ENCODE data around the gene TMPRSS13. TPM values are rescaled to one million over a fixed set of nuclear protein-coding genes. Genes with fewer than 3 reads are reported as not detected.
A peak's percentile ranks its signal among the peaks of the same experiment; 100 is the strongest.
"Not testable (repeated sequence)": the region's sequence is repeated elsewhere in the genome, so short reads cannot be mapped to it uniquely, and the experiment has no call there.

The TMPRSS13 gene
- total RNA-seq, 2 experiments from 2014 or later = 0.79 to 1.1 TPM

DNA sequence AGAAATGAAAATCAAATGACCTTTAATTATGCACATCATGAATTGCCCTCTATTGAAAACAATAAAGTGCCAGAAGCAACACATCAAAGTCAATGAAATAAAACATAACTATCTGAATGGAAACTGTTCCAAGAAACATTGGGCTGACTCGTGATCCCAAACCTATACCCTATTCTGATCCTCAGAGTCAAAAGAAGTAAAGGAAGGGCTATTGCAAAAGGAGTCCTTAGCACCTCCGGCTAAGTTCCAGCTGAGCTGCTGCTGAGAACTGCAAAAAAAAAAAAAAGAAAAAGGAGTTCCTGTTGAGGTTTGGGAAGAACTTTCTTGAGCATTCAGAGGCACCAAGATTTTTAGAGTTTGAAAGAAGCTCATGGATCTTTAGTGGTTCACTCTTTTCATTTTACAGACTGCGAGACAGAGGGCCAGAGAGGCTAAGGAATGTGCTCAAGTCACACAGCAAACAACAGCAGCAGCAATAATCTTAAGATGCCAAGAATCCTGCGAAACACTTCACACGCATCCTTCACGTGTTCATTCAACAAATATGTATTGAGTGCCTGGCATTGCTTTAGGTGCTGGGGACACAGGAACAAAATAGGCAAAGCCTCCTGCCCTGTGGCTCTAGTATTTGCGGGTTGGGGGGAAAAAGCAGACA, 841 bp upstream of the TMPRSS13 start:
- TF ChIP-seq, protein P1, sequence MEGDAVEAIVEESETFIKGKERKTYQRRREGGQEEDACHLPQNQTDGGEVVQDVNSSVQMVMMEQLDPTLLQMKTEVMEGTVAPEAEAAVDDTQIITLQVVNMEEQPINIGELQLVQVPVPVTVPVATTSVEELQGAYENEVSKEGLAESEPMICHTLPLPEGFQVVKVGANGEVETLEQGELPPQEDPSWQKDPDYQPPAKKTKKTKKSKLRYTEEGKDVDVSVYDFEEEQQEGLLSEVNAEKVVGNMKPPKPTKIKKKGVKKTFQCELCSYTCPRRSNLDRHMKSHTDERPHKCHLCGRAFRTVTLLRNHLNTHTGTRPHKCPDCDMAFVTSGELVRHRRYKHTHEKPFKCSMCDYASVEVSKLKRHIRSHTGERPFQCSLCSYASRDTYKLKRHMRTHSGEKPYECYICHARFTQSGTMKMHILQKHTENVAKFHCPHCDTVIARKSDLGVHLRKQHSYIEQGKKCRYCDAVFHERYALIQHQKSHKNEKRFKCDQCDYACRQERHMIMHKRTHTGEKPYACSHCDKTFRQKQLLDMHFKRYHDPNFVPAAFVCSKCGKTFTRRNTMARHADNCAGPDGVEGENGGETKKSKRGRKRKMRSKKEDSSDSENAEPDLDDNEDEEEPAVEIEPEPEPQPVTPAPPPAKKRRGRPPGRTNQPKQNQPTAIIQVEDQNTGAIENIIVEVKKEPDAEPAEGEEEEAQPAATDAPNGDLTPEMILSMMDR (conservative IDR thresholded peaks at IDR 0.05; ENCODE audit: low read length) = no peak
- TF ChIP-seq EZH2phosphoT487 (IDR thresholded peaks at IDR 0.05; ENCODE audit: borderline replicate concordance, low read depth, low read length) = no peak
- ChIA-PET POLR2A (interaction anchor here (0.7 kb wide), 1 partner anchor 51 kb away, joined by 3 read pairs; no protein-coding TSS in a partner anchor), CTCF (ENCODE audit: unreplicated experiment) (no interaction called here)
- no peaks in the 10 kb centered on the region for H3K36me3 ChIP-seq (ENCODE audit: insufficient read depth, low read length)
- intact Hi-C loops (cut with micrococcal nuclease; ENCODE audit: unreplicated experiment) = no loop called here
- H3K9me3 ChIP-seq (ENCODE audit: low read length) = no peaks in the 10 kb centered on the region
- H3K79me2 ChIP-seq (ENCODE audit: insufficient read depth, low read depth, low read length) = no peaks in the 10 kb centered on the region
- H3K4me2 ChIP-seq (ENCODE audit: low read length) = peak overlapping the region; percentile 44; the same call in 1 of the 2 replicates
- no peaks in the 10 kb centered on the region for H3K9me2 ChIP-seq (ENCODE audit: insufficient read depth, low read length)
- no peak overlapping the region for H3K4me3 ChIP-seq (ENCODE audit: low read depth, low read length, poor library complexity, severe bottlenecking)
- H3K27ac ChIP-seq (ENCODE audit: low read depth, low read length, poor library complexity, severe bottlenecking) = no peak overlapping the region
- H3K4me1 ChIP-seq (ENCODE audit: insufficient read depth, low read length, poor library complexity, severe bottlenecking) = peaks cover 10% of the 10 kb centered on the region
- DNase-seq (ENCODE audit: low spot score) = no peak
- BruUV-seq (replicated peaks) = no TSS peak
- H2AFZ ChIP-seq (ENCODE audit: low read length) = peak overlapping the region; percentile 53
- no peaks in the 10 kb centered on the region for H4K20me1 ChIP-seq (ENCODE audit: insufficient read depth, low read length)

GRCh38 chr11:117928446-117929141, 608 bp downstream of the TMPRSS13 start:
- no TSS peak for BruUV-seq (replicated peaks)
- CTCF ChIA-PET (ENCODE audit: unreplicated experiment) = no interaction called here
- H4K20me1 ChIP-seq (ENCODE audit: insufficient read depth, low read length) = no peaks in the 10 kb centered on the region
- TF ChIP-seq, protein P1 (conservative IDR thresholded peaks at IDR 0.05; ENCODE audit: low read length) = no peak
- no peak for TF ChIP-seq EZH2phosphoT487 (IDR thresholded peaks at IDR 0.05; ENCODE audit: borderline replicate concordance, low read depth, low read length)
- no peaks in the 10 kb centered on the region for H3K9me2 ChIP-seq (ENCODE audit: insufficient read depth, low read length)
- H3K4me1 ChIP-seq (ENCODE audit: insufficient read depth, low read length, poor library complexity, severe bottlenecking) = peaks cover 10% of the 10 kb centered on the region
- POLR2A ChIA-PET = interaction anchor here (1.2 kb wide), 1 partner anchor 16 kb away, joined by 3 read pairs; no protein-coding TSS in a partner anchor
- no peak overlapping the region for H3K4me3 ChIP-seq (ENCODE audit: low read depth, low read length, poor library complexity, severe bottlenecking)
- no peak overlapping the region for H2AFZ ChIP-seq (ENCODE audit: low read length)
- intact Hi-C loops (cut with micrococcal nuclease; ENCODE audit: unreplicated experiment) = no loop called here
- no peak for DNase-seq (ENCODE audit: low spot score)
- no peak overlapping the region for H3K4me2 ChIP-seq (ENCODE audit: low read length)
- H3K36me3 ChIP-seq (ENCODE audit: insufficient read depth, low read length) = no peaks in the 10 kb centered on the region
- no peaks in the 10 kb centered on the region for H3K79me2 ChIP-seq (ENCODE audit: insufficient read depth, low read depth, low read length)
- no peak overlapping the region for H3K27ac ChIP-seq (ENCODE audit: low read depth, low read length, poor library complexity, severe bottlenecking)
- no peaks in the 10 kb centered on the region for H3K9me3 ChIP-seq (ENCODE audit: low read length)

DNA sequence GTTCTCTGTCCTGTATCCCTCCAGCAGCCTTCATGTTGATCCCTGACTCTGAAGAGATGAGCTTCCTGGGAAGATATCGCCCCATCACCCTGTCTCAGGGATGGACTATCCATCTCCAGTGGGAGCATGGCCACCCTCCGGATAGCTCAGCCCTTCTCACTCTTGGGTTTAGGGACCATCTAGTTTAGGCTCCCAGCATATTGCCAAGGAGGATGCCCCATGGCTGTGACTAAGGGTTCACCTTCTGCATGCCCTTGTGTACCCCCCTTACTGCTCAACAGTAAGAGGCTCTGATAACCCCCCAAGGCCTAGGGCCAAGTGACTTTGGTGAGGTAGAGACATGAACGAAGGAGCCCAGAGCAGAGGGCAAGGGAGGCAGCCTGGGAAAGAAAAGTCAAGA, 1.3 kb downstream of the TMPRSS13 start:
- Histone ChIP-seq H3K9me2 (ENCODE audit: insufficient read depth, low read length) (no peaks in the 10 kb centered on the region), H3K27ac (ENCODE audit: low read depth, low read length, poor library complexity, severe bottlenecking) (no peak overlapping the region), H3K4me3 (ENCODE audit: low read depth, low read length, poor library complexity, severe bottlenecking) (no peak overlapping the region), H2AFZ (ENCODE audit: low read length) (no peak overlapping the region), H3K9me3 (ENCODE audit: low read length) (no peaks in the 10 kb centered on the region), H3K4me1 (ENCODE audit: insufficient read depth, low read length, poor library complexity, severe bottlenecking) (peaks cover 10% of the 10 kb centered on the region), H3K4me2 (ENCODE audit: low read length) (no peak overlapping the region), H4K20me1 (ENCODE audit: insufficient read depth, low read length) (no peaks in the 10 kb centered on the region), H3K36me3 (ENCODE audit: insufficient read depth, low read length) (no peaks in the 10 kb centered on the region), H3K79me2 (ENCODE audit: insufficient read depth, low read depth, low read length) (no peaks in the 10 kb centered on the region)
- BruUV-seq (replicated peaks) = no TSS peak
- ChIA-PET POLR2A (interaction anchor here (1.2 kb wide), 1 partner anchor 17 kb away, joined by 3 read pairs; no protein-coding TSS in a partner anchor), CTCF (ENCODE audit: unreplicated experiment) (no interaction called here)
- DNase-seq (ENCODE audit: low spot score) = no peak
- intact Hi-C loops (cut with micrococcal nuclease; ENCODE audit: unreplicated experiment) = no loop called here
- TF ChIP-seq, protein P1 (conservative IDR thresholded peaks at IDR 0.05; ENCODE audit: low read length) = no peak
- no peak for TF ChIP-seq EZH2phosphoT487 (IDR thresholded peaks at IDR 0.05; ENCODE audit: borderline replicate concordance, low read depth, low read length)

- BruUV-seq (replicated peaks); POLR2A ChIA-PET; CTCF ChIA-PET (ENCODE audit: unreplicated experiment); DNase-seq (ENCODE audit: low spot score); H3K9me3 ChIP-seq (ENCODE audit: low read length); intact Hi-C loops (cut with micrococcal nuclease; ENCODE audit: unreplicated experiment); H3K79me2 ChIP-seq (ENCODE audit: insufficient read depth, low read depth, low read length); H3K9me2 ChIP-seq (ENCODE audit: insufficient read depth, low read length); H3K4me3 ChIP-seq (ENCODE audit: low read depth, low read length, poor library complexity, severe bottlenecking); H2AFZ ChIP-seq (ENCODE audit: low read length); H4K20me1 ChIP-seq (ENCODE audit: insufficient read depth, low read length); H3K27ac ChIP-seq (ENCODE audit: low read depth, low read length, poor library complexity, severe bottlenecking); H3K4me2 ChIP-seq (ENCODE audit: low read length); H3K36me3 ChIP-seq (ENCODE audit: insufficient read depth, low read length): not testable (repeated sequence)
- H3K4me1 ChIP-seq (ENCODE audit: insufficient read depth, low read length, poor library complexity, severe bottlenecking) = peaks cover 10% of the 10 kb centered on the region
These were observed 3.0 kb downstream of the TMPRSS13 start for GRCh38 chr11:117926166-117926565.

All from OCI-LY7 (cell line).